Measurements from ENCODE around the gene NFIB. TPM values are rescaled to one million over a fixed set of nuclear protein-coding genes. Genes with fewer than 3 reads are reported as not detected.

Gene NFIB
- total RNA-seq, 1 experiment from 2014 or later, result 75.8 TPM

DNA sequence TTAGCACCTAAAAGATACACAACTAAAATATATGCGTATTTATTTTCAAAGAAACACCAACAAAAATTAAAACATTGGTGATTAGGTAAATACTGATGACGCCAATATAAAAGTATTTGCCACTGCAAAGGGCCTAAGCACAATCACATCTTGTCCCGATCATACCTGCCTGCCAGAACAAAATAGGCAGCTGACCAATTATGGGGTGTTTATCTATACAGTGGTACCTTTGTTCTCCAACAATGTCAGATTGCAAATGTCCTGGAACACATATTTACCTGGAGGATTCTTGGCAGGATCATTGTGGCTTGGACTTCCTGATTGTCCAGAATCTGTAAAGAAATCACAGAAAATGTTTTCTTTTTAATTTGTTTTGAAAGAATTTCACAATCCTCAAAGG is 134.5 kb downstream of the NFIB start:
- Mint-ChIP-seq H3K36me3 (ENCODE audit: insufficient read depth, unreplicated experiment) (peaks cover 12% of the 10 kb centered on the region), H3K9me3 (ENCODE audit: low read depth, unreplicated experiment) (no peaks in the 10 kb centered on the region), H3K27me3 (ENCODE audit: unreplicated experiment) (no peaks in the 10 kb centered on the region), H3K4me1 (ENCODE audit: low read depth, unreplicated experiment) (peaks cover 37% of the 10 kb centered on the region), H3K4me3 (ENCODE audit: low read depth, unreplicated experiment) (no peak overlapping the region), H3K27ac (ENCODE audit: unreplicated experiment) (peak overlapping the region; percentile 82)
- peak; percentile 56 for DNase-seq
- no peak for TF ChIP-seq CTCF (IDR thresholded peaks at IDR 0.05; ENCODE audit: unreplicated experiment)
- CTCF ChIA-PET, result no interaction called here
- BruUV-seq (replicated peaks), result no TSS peak
- intact Hi-C loops (cut with micrococcal nuclease; ENCODE audit: unreplicated experiment), result loop anchor here (2.0 kb wide), 1 partner anchor 83 kb away; no protein-coding TSS in a partner anchor

GRCh38 chr9:14175778-14176177 is 138.2 kb downstream of the NFIB start:
- BruUV-seq (replicated peaks), result no TSS peak
- TF ChIP-seq CTCF (IDR thresholded peaks at IDR 0.05; ENCODE audit: unreplicated experiment), result no peak
- Mint-ChIP-seq H3K27ac (ENCODE audit: unreplicated experiment) (no peak overlapping the region), H3K36me3 (ENCODE audit: insufficient read depth, unreplicated experiment) (peaks cover 5% of the 10 kb centered on the region), H3K27me3 (ENCODE audit: unreplicated experiment) (no peaks in the 10 kb centered on the region), H3K4me3 (ENCODE audit: low read depth, unreplicated experiment) (no peak overlapping the region), H3K9me3 (ENCODE audit: low read depth, unreplicated experiment) (no peaks in the 10 kb centered on the region), H3K4me1 (ENCODE audit: low read depth, unreplicated experiment) (peaks cover 27% of the 10 kb centered on the region)
- no peak for DNase-seq
- intact Hi-C loops (cut with micrococcal nuclease; ENCODE audit: unreplicated experiment), result no loop called here
- CTCF ChIA-PET, result no interaction called here

DNA sequence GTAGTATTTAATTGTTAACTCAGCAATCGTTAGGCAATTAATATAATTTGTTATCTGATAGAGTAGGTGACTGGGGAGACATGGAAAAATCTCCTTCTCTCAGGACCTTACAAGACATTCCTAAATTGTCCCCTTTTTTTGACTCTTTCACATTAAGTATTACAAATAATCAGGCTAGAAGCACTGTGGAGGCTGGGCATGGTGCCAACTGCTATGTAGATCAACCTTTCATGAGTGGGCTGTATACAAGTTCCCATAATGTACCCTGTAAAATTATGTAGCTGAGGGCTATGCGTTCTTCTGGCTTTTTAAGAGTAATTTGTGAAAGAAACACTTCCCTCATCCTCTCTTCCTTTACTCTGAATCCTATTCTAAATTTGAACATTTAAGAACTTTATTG is 140.2 kb downstream of the NFIB start:
- CTCF ChIA-PET, result no interaction called here
- H3K4me3 Mint-ChIP-seq (ENCODE audit: low read depth, unreplicated experiment), result no peak overlapping the region
- DNase-seq, result no peak
- no peak overlapping the region for H3K27ac Mint-ChIP-seq (ENCODE audit: unreplicated experiment)
- peaks cover 18% of the 10 kb centered on the region for H3K4me1 Mint-ChIP-seq (ENCODE audit: low read depth, unreplicated experiment)
- TF ChIP-seq CTCF (IDR thresholded peaks at IDR 0.05; ENCODE audit: unreplicated experiment), result no peak
- H3K27me3 Mint-ChIP-seq (ENCODE audit: unreplicated experiment), result no peaks in the 10 kb centered on the region
- no peaks in the 10 kb centered on the region for H3K36me3 Mint-ChIP-seq (ENCODE audit: insufficient read depth, unreplicated experiment)
- no TSS peak for BruUV-seq (replicated peaks)
- no peaks in the 10 kb centered on the region for H3K9me3 Mint-ChIP-seq (ENCODE audit: low read depth, unreplicated experiment)
- intact Hi-C loops (cut with micrococcal nuclease; ENCODE audit: unreplicated experiment), result no loop called here

GRCh38 chr9:14170973-14171596 is 142.9 kb downstream of the NFIB start:
- H3K9me3 Mint-ChIP-seq (ENCODE audit: low read depth, unreplicated experiment), result no peaks in the 10 kb centered on the region
- H3K4me3 Mint-ChIP-seq (ENCODE audit: low read depth, unreplicated experiment), result peak overlapping the region; percentile 3
- DNase-seq, result no peak
- peaks cover 6% of the 10 kb centered on the region for H3K36me3 Mint-ChIP-seq (ENCODE audit: insufficient read depth, unreplicated experiment)
- intact Hi-C loops (cut with micrococcal nuclease; ENCODE audit: unreplicated experiment), result no loop called here
- BruUV-seq (replicated peaks), result no TSS peak
- CTCF ChIA-PET, result no interaction called here
- peaks cover 26% of the 10 kb centered on the region for H3K4me1 Mint-ChIP-seq (ENCODE audit: low read depth, unreplicated experiment)
- H3K27me3 Mint-ChIP-seq (ENCODE audit: unreplicated experiment), result no peaks in the 10 kb centered on the region
- peak overlapping the region; percentile 62 for H3K27ac Mint-ChIP-seq (ENCODE audit: unreplicated experiment)
- TF ChIP-seq CTCF (IDR thresholded peaks at IDR 0.05; ENCODE audit: unreplicated experiment), result no peak

Measured in Calu3 (cell line).